ENCODE measurements around the gene ONECUT3. TPM values are rescaled to one million over a fixed set of nuclear protein-coding genes. Genes with fewer than 3 reads are reported as not detected.
A peak's percentile ranks its signal among the peaks of the same experiment; 100 is the strongest.

The ONECUT3 gene
- total RNA-seq, 1 donor from 2014 or later: 41.9 TPM

GRCh38 chr19:1822210-1822609 lies 68.9 kb downstream of the ONECUT3 start:
- no peak for DNase-seq (ENCODE audit: low spot score, unreplicated experiment)
- TF ChIP-seq CTCF (IDR thresholded peaks at IDR 0.05; ENCODE audit: unreplicated experiment): no peak
- Mint-ChIP-seq H3K27me3 (no peaks in the 10 kb centered on the region), H3K9me3 (ENCODE audit: low read depth) (no peaks in the 10 kb centered on the region), H3K4me1 (ENCODE audit: low read depth) (peaks cover 4% of the 10 kb centered on the region), H3K27ac (no peak overlapping the region), H3K36me3 (ENCODE audit: insufficient read depth) (peaks cover 12% of the 10 kb centered on the region), H3K4me3 (ENCODE audit: low read depth) (no peak overlapping the region)

DNA sequence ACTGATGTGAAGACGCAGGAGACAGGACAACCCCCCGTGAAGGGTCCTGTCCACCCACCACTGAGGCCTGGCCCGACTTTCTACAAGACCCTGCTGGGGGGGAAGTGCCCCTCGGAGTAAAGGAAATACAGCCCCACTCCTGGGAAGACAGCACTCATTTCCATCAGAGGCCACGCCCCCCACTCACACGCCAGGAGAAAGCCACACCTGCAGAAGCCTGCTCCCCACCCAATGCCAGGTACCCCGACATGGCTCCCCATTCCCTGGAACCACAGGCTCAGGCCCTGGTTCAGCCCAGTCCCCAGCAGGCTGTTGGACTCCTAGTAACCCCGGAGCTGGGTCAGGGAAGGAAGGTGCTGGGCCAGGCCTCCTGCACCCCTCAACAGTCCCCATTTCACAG lies 69.7 kb downstream of the ONECUT3 start:
- no peak for DNase-seq (ENCODE audit: low spot score, unreplicated experiment)
- H3K36me3 Mint-ChIP-seq (ENCODE audit: insufficient read depth): peaks cover 12% of the 10 kb centered on the region
- no peak overlapping the region for H3K27ac Mint-ChIP-seq
- H3K27me3 Mint-ChIP-seq: no peaks in the 10 kb centered on the region
- H3K4me1 Mint-ChIP-seq (ENCODE audit: low read depth): peaks cover 4% of the 10 kb centered on the region
- TF ChIP-seq CTCF (IDR thresholded peaks at IDR 0.05; ENCODE audit: unreplicated experiment): no peak
- H3K9me3 Mint-ChIP-seq (ENCODE audit: low read depth): no peaks in the 10 kb centered on the region
- H3K4me3 Mint-ChIP-seq (ENCODE audit: low read depth): no peak overlapping the region

DNA sequence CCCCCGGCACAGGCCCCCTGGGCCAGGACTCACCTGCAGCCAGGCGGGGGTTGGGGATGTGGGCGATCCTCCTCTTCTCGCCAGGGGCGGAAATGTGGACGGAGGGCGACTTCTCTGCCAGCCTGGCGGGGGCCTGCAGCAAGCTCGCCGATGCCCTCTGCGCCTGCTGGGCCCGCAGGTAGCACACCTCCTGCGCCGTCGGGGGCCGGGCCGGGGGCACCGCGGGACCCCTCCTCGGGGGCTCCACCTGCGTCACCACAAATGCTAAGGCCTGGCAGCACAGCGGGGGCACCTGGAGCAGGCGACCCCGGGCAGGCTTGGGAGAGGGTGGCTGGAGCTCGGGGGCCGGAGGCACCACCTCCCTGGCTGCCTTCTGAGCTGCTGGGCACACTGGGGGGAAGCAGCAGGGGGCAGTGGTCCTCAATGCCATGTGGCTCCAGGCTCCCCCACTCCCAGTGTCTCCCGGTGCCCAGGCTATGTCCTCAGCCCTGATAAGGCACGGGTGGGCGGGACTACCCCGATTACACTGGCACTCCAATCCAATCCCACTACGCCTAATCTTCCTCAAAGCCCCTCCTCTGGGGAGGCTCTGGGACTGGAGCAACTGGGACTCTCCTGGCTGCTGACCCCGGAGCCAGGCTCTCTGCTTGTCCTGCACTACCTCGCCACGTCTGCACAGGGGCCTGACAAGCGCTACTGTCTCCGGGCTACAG lies 70.4 kb downstream of the ONECUT3 start:
- H3K9me3 Mint-ChIP-seq (ENCODE audit: low read depth): no peaks in the 10 kb centered on the region
- H3K36me3 Mint-ChIP-seq (ENCODE audit: insufficient read depth): peaks cover 12% of the 10 kb centered on the region
- no peak for DNase-seq (ENCODE audit: low spot score, unreplicated experiment)
- TF ChIP-seq CTCF (IDR thresholded peaks at IDR 0.05; ENCODE audit: unreplicated experiment): no peak
- H3K4me1 Mint-ChIP-seq (ENCODE audit: low read depth): peaks cover 4% of the 10 kb centered on the region
- no peak overlapping the region for H3K27ac Mint-ChIP-seq
- H3K4me3 Mint-ChIP-seq (ENCODE audit: low read depth): no peak overlapping the region
- no peaks in the 10 kb centered on the region for H3K27me3 Mint-ChIP-seq

DNA sequence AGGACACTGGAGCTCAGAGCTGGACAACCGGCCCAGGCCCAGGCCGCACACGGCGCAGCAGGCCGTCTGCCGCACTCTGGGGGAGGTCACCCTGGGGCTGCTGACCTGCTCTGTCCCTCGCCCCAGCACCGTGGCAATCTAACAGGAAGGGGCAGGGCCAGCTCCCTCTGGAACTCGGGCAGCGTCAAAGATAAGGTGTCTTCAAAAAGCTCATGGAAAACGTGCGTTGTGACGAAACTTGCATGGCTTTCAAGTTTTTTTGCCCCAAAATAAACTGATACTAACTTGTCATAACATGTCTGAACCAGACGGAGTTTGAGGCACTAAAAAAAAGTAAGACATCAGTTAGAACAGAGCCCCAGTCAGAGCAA lies 70.9 kb downstream of the ONECUT3 start:
- no peak for TF ChIP-seq CTCF (IDR thresholded peaks at IDR 0.05; ENCODE audit: unreplicated experiment)
- peaks cover 12% of the 10 kb centered on the region for H3K36me3 Mint-ChIP-seq (ENCODE audit: insufficient read depth)
- H3K9me3 Mint-ChIP-seq (ENCODE audit: low read depth): no peaks in the 10 kb centered on the region
- no peak overlapping the region for H3K27ac Mint-ChIP-seq
- DNase-seq (ENCODE audit: low spot score, unreplicated experiment): no peak
- no peak overlapping the region for H3K4me3 Mint-ChIP-seq (ENCODE audit: low read depth)
- no peaks in the 10 kb centered on the region for H3K27me3 Mint-ChIP-seq
- H3K4me1 Mint-ChIP-seq (ENCODE audit: low read depth): peaks cover 4% of the 10 kb centered on the region

GRCh38 chr19:1825909-1826556 lies 72.7 kb downstream of the ONECUT3 start:
- Mint-ChIP-seq H3K27me3 (no peaks in the 10 kb centered on the region), H3K4me1 (ENCODE audit: low read depth) (peaks cover 4% of the 10 kb centered on the region), H3K4me3 (ENCODE audit: low read depth) (no peak overlapping the region), H3K36me3 (ENCODE audit: insufficient read depth) (peaks cover 9% of the 10 kb centered on the region), H3K9me3 (ENCODE audit: low read depth) (no peaks in the 10 kb centered on the region), H3K27ac (peak overlapping the region; percentile 31)
- peak; percentile 92 for TF ChIP-seq CTCF (IDR thresholded peaks at IDR 0.05; ENCODE audit: unreplicated experiment)
- peak; percentile 86 for DNase-seq (ENCODE audit: low spot score, unreplicated experiment)
